ENCODE measurements around the gene TMEM131L.

The TMEM131L gene

GRCh38 chr4:153528705-153529485 lies 62.7 kb downstream of the TMEM131L start:
- H3K4me3 ChIP-seq (ENCODE audit: control insufficient read depth in 1 of 7, extremely low read depth in 1 of 7, insufficient read depth in 4 of 7, low read depth in 2 of 7, low read length in 6 of 7), result no peak overlapping the region
- H3K36me3 ChIP-seq (ENCODE audit: control insufficient read depth in 4 of 4, insufficient read depth in 4 of 4, low read length in 3 of 4), result peaks cover 0 to 3% (median 0%) of the 10 kb centered on the region in 4 experiments
- ChIA-PET POLR2A (no interaction called here), CTCF (no interaction called here)
- no peaks in the 10 kb centered on the region for H3K9me3 ChIP-seq (ENCODE audit: control extremely low read depth in 1 of 5, control insufficient read depth in 4 of 5, insufficient read depth in 2 of 5, low read depth in 1 of 5, low read length in 4 of 5)
- no peaks in the 10 kb centered on the region for H3K27me3 ChIP-seq (replicated peaks in 2 of 5; ENCODE audit: control insufficient read depth in 4 of 5, insufficient read depth in 5 of 5, low read length in 4 of 5)
- whole genome bisulfite sequencing (ENCODE audit: insufficient coverage), result 75% methylated on average over 4 of the region's 6 CpGs
- peak overlapping the region in 1 of 2 experiments; percentile 11 for H3K27ac ChIP-seq (ENCODE audit: insufficient read depth in 1 of 2, low read depth in 1 of 2, low read length in 2 of 2, poor library complexity in 1 of 2, severe bottlenecking in 2 of 2)
- peak; percentile 16 to 66 (median 40) for DNase-seq
- H3K4me1 ChIP-seq (ENCODE audit: control extremely low read depth in 1 of 4, control insufficient read depth in 4 of 4, insufficient read depth in 4 of 4, low read length in 3 of 4), result peaks cover 12 to 35% (median 16%) of the 10 kb centered on the region in 4 experiments

DNA sequence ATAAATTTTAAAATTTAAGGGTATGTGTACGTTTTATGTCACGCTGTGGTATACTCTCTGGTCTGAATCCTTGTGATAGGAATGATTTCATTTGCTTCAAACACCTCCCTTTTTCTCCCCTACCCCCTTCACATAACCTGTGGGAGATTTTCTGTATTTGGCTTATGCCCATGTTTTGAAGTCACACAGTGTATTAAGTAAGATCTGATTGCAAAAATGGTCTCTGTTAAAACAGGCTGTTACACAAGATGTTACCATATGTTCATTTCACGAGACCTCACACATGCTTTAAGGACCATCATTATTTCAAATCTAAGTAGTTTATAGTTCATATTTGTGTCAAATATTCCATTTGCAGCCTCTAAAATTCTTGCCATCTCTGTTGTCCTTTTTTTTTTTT lies 63.5 kb downstream of the TMEM131L start:
- ChIA-PET POLR2A (no interaction called here), CTCF (no interaction called here)
- Histone ChIP-seq H3K4me3 (ENCODE audit: control insufficient read depth in 1 of 7, extremely low read depth in 1 of 7, insufficient read depth in 4 of 7, low read depth in 2 of 7, low read length in 6 of 7) (no peak overlapping the region), H3K4me1 (ENCODE audit: control extremely low read depth in 1 of 4, control insufficient read depth in 4 of 4, insufficient read depth in 4 of 4, low read length in 3 of 4) (peaks cover 12 to 32% (median 15%) of the 10 kb centered on the region in 4 experiments), H3K27ac (ENCODE audit: insufficient read depth in 1 of 2, low read depth in 1 of 2, low read length in 2 of 2, poor library complexity in 1 of 2, severe bottlenecking in 2 of 2) (no peak overlapping the region), H3K9me3 (ENCODE audit: control extremely low read depth in 1 of 5, control insufficient read depth in 4 of 5, insufficient read depth in 2 of 5, low read depth in 1 of 5, low read length in 4 of 5) (no peaks in the 10 kb centered on the region), H3K27me3 (replicated peaks in 2 of 5; ENCODE audit: control insufficient read depth in 4 of 5, insufficient read depth in 5 of 5, low read length in 4 of 5) (no peaks in the 10 kb centered on the region), H3K36me3 (ENCODE audit: control insufficient read depth in 4 of 4, insufficient read depth in 4 of 4, low read length in 3 of 4) (peaks cover 0 to 3% (median 0%) of the 10 kb centered on the region in 4 experiments)
- no peak for DNase-seq
- no CpG with 5 or more reads among the region's 3 CpGs for WGBS (ENCODE audit: insufficient coverage)

DNA sequence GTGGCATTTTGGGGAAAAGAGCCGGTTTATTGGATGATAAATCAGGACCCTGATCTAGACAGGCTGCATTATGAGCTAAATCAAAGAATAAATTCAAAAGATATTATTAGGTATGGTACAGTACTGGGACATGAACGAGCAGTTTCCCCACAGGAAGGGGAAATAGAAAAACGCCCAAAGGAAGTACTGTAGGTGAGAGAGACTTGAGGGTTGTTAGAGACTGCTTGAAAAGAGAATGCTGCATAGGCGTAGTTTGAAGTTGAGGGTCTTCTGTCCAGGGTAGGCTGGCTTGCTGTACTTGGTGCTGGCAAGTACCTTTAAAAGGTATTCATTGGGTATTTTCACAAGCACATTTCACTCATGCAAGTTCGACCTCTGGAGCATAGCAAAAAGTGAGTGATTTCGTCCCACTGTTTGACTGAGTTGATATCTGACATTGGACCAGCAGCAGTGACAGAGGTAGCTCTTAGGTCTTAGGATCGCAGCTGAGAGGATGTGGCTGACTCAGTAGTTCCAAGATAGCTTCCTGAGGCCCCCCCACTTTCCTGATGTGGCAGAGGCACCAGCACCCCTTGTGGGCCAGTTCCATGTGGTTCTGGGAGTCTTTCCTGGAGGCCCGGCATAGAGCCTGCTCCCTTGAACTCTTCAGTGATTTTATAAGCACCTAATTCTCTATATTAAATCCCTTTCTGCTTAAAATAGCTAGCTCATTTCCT lies 64.3 kb downstream of the TMEM131L start:
- peaks cover 0 to 3% (median 0%) of the 10 kb centered on the region in 4 experiments for H3K36me3 ChIP-seq (ENCODE audit: control insufficient read depth in 4 of 4, insufficient read depth in 4 of 4, low read length in 3 of 4)
- DNase-seq, result no peak
- 32% methylated on average over 7 of the region's 8 CpGs for WGBS (ENCODE audit: insufficient coverage)
- POLR2A ChIA-PET, result no interaction called here
- H3K4me1 ChIP-seq (ENCODE audit: control extremely low read depth in 1 of 4, control insufficient read depth in 4 of 4, insufficient read depth in 4 of 4, low read length in 3 of 4), result peaks cover 11 to 32% (median 16%) of the 10 kb centered on the region in 4 experiments
- H3K27me3 ChIP-seq (replicated peaks in 2 of 5; ENCODE audit: control insufficient read depth in 4 of 5, insufficient read depth in 5 of 5, low read length in 4 of 5), result no peaks in the 10 kb centered on the region
- no peak overlapping the region for H3K27ac ChIP-seq (ENCODE audit: insufficient read depth in 1 of 2, low read depth in 1 of 2, low read length in 2 of 2, poor library complexity in 1 of 2, severe bottlenecking in 2 of 2)
- no peaks in the 10 kb centered on the region for H3K9me3 ChIP-seq (ENCODE audit: control extremely low read depth in 1 of 5, control insufficient read depth in 4 of 5, insufficient read depth in 2 of 5, low read depth in 1 of 5, low read length in 4 of 5)
- H3K4me3 ChIP-seq (ENCODE audit: control insufficient read depth in 1 of 7, extremely low read depth in 1 of 7, insufficient read depth in 4 of 7, low read depth in 2 of 7, low read length in 6 of 7), result no peak overlapping the region
- CTCF ChIA-PET, result interaction anchor here (1.0 to 3.1 kb wide), 3 partner anchors 11 to 66 kb away, joined by 3 to 12 read pairs (median 3); no protein-coding TSS in a partner anchor

DNA sequence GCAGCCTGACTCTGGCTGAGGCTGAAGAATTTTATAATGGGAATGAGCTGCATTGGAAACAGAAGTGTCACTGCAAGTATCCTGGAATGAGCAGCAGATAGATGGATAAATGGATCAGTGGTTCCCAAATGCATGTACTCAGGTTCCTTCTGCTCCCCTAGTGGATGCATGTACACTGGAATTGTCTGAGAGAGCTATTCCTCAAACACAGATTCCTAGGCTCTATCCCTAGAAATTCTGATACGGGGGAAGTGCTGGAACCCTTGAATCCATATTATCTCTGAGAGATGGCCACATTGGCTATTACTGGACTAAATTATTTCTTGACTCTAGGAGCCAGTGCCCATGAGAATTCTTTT lies 64.8 kb downstream of the TMEM131L start:
- H3K27ac ChIP-seq (ENCODE audit: insufficient read depth in 1 of 2, low read depth in 1 of 2, low read length in 2 of 2, poor library complexity in 1 of 2, severe bottlenecking in 2 of 2), result no peak overlapping the region
- ChIA-PET CTCF (interaction anchor here (1.0 to 3.1 kb wide), 3 partner anchors 11 to 67 kb away, joined by 3 to 12 read pairs (median 3); no protein-coding TSS in a partner anchor), POLR2A (no interaction called here)
- DNase-seq, result no peak
- H3K4me1 ChIP-seq (ENCODE audit: control extremely low read depth in 1 of 4, control insufficient read depth in 4 of 4, insufficient read depth in 4 of 4, low read length in 3 of 4), result peaks cover 11 to 32% (median 17%) of the 10 kb centered on the region in 4 experiments
- no peaks in the 10 kb centered on the region for H3K27me3 ChIP-seq (replicated peaks in 2 of 5; ENCODE audit: control insufficient read depth in 4 of 5, insufficient read depth in 5 of 5, low read length in 4 of 5)
- H3K36me3 ChIP-seq (ENCODE audit: control insufficient read depth in 4 of 4, insufficient read depth in 4 of 4, low read length in 3 of 4), result peaks cover 0 to 3% (median 0%) of the 10 kb centered on the region in 4 experiments
- no peak overlapping the region for H3K4me3 ChIP-seq (ENCODE audit: control insufficient read depth in 1 of 7, extremely low read depth in 1 of 7, insufficient read depth in 4 of 7, low read depth in 2 of 7, low read length in 6 of 7)
- H3K9me3 ChIP-seq (ENCODE audit: control extremely low read depth in 1 of 5, control insufficient read depth in 4 of 5, insufficient read depth in 2 of 5, low read depth in 1 of 5, low read length in 4 of 5), result no peaks in the 10 kb centered on the region
- 80% methylated on average over 1 of the region's 1 CpG for WGBS (ENCODE audit: insufficient coverage)

- Histone ChIP-seq H3K4me1 (ENCODE audit: control extremely low read depth in 1 of 4, control insufficient read depth in 4 of 4, insufficient read depth in 4 of 4, low read length in 3 of 4) (peaks cover 11 to 27% (median 18%) of the 10 kb centered on the region in 4 experiments), H3K27me3 (replicated peaks in 2 of 5; ENCODE audit: control insufficient read depth in 4 of 5, insufficient read depth in 5 of 5, low read length in 4 of 5) (no peaks in the 10 kb centered on the region), H3K9me3 (ENCODE audit: control extremely low read depth in 1 of 5, control insufficient read depth in 4 of 5, insufficient read depth in 2 of 5, low read depth in 1 of 5, low read length in 4 of 5) (no peaks in the 10 kb centered on the region), H3K36me3 (ENCODE audit: control insufficient read depth in 4 of 4, insufficient read depth in 4 of 4, low read length in 3 of 4) (peaks cover 0 to 3% (median 0%) of the 10 kb centered on the region in 4 experiments), H3K27ac (ENCODE audit: insufficient read depth in 1 of 2, low read depth in 1 of 2, low read length in 2 of 2, poor library complexity in 1 of 2, severe bottlenecking in 2 of 2) (no peak overlapping the region), H3K4me3 (ENCODE audit: control insufficient read depth in 1 of 7, extremely low read depth in 1 of 7, insufficient read depth in 4 of 7, low read depth in 2 of 7, low read length in 6 of 7) (no peak overlapping the region)
- no peak for DNase-seq
- WGBS (ENCODE audit: insufficient coverage), result 100% methylated on average over 1 of the region's 2 CpGs
- POLR2A ChIA-PET, result no interaction called here
- CTCF ChIA-PET, result interaction anchor here (0.8 to 3.1 kb wide), 2 partner anchors 10 to 53 kb away, joined by 3 to 12 read pairs; no protein-coding TSS in a partner anchor
Observed at GRCh38 chr4:153531976-153532626, 65.9 kb downstream of the TMEM131L start.

DNA sequence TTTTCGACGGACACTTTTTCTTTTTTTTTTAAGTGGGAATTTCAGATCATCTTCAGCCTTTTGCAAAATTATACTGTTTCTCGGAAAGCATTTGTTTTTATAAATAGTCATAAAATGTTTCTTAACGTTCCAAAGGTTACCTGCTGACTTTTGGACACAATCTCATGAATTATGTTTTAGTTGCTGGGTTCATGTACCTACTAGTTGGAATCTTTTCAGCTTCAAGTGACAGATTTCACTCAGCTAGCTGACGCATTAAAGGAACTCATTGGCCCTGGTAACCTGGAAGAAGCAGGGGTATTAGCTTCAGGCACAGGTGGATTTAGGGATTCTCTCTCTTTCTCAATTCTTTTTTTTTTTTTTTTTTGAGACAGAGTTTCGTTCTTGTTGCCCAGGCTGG lies 66.5 kb downstream of the TMEM131L start:
- 100% methylated on average over 3 of the region's 6 CpGs for WGBS (ENCODE audit: insufficient coverage)
- H3K4me3 ChIP-seq (ENCODE audit: control insufficient read depth in 1 of 7, extremely low read depth in 1 of 7, insufficient read depth in 4 of 7, low read depth in 2 of 7, low read length in 6 of 7), result no peak overlapping the region
- CTCF ChIA-PET, result interaction anchor here (0.8 to 3.1 kb wide), 2 partner anchors 9 to 52 kb away, joined by 3 to 12 read pairs; no protein-coding TSS in a partner anchor
- H3K9me3 ChIP-seq (ENCODE audit: control extremely low read depth in 1 of 5, control insufficient read depth in 4 of 5, insufficient read depth in 2 of 5, low read depth in 1 of 5, low read length in 4 of 5), result no peaks in the 10 kb centered on the region
- H3K27me3 ChIP-seq (replicated peaks in 2 of 5; ENCODE audit: control insufficient read depth in 4 of 5, insufficient read depth in 5 of 5, low read length in 4 of 5), result no peaks in the 10 kb centered on the region
- POLR2A ChIA-PET, result no interaction called here
- peaks cover 11 to 24% (median 18%) of the 10 kb centered on the region in 4 experiments for H3K4me1 ChIP-seq (ENCODE audit: control extremely low read depth in 1 of 4, control insufficient read depth in 4 of 4, insufficient read depth in 4 of 4, low read length in 3 of 4)
- DNase-seq, result no peak
- no peak overlapping the region for H3K27ac ChIP-seq (ENCODE audit: insufficient read depth in 1 of 2, low read depth in 1 of 2, low read length in 2 of 2, poor library complexity in 1 of 2, severe bottlenecking in 2 of 2)
- H3K36me3 ChIP-seq (ENCODE audit: control insufficient read depth in 4 of 4, insufficient read depth in 4 of 4, low read length in 3 of 4), result peaks cover 0 to 3% (median 0%) of the 10 kb centered on the region in 4 experiments
